ENCODE data around the gene SALL1.
A peak's percentile ranks its signal among the peaks of the same experiment; 100 is the strongest.

Gene SALL1

GRCh38 chr16:51150888-51151320 lies at the start of gene SALL1:
TSS of gene SALL1 (minus strand) at chr16:51151270. CDS start at chr16:51151241, 29 bp downstream.
- in situ Hi-C loops (cut with HindIII; ENCODE audit: low sequenced_read_pairs) = no loop called here
- H3K4me3 ChIP-seq (ENCODE audit: low read depth, low read length) = peak within 1 kb of the TSS; percentile 58
- no peak for DNase-seq (ENCODE audit: low read depth)
- no peak for TF ChIP-seq CTCF (IDR thresholded peaks at IDR 0.05; ENCODE audit: low read depth, low read length, missing control alignments)

GRCh38 chr16:51200793-51201192 lies 49.7 kb upstream of the SALL1 start:
- TF ChIP-seq CTCF (IDR thresholded peaks at IDR 0.05; ENCODE audit: low read depth, low read length, missing control alignments) = no peak
- in situ Hi-C loops (cut with HindIII; ENCODE audit: low sequenced_read_pairs) = no loop called here
- no peak overlapping the region for H3K4me3 ChIP-seq (ENCODE audit: low read depth, low read length)
- DNase-seq (ENCODE audit: low read depth) = no peak

- in situ Hi-C loops (cut with HindIII; ENCODE audit: low sequenced_read_pairs) = no loop called here
- no peak for DNase-seq (ENCODE audit: low read depth)
- TF ChIP-seq CTCF (IDR thresholded peaks at IDR 0.05; ENCODE audit: low read depth, low read length, missing control alignments) = no peak
- H3K4me3 ChIP-seq (ENCODE audit: low read depth, low read length) = no peak overlapping the region
Measured at GRCh38 chr16:51197953-51198748, 47.1 kb upstream of the SALL1 start.

GRCh38 chr16:51193879-51194278 lies 42.8 kb upstream of the SALL1 start:
- in situ Hi-C loops (cut with HindIII; ENCODE audit: low sequenced_read_pairs) = no loop called here
- TF ChIP-seq CTCF (IDR thresholded peaks at IDR 0.05; ENCODE audit: low read depth, low read length, missing control alignments) = no peak

GRCh38 chr16:51184702-51185433 lies 33.8 kb upstream of the SALL1 start:
- in situ Hi-C loops (cut with HindIII; ENCODE audit: low sequenced_read_pairs) = no loop called here
- no peak for TF ChIP-seq CTCF (IDR thresholded peaks at IDR 0.05; ENCODE audit: low read depth, low read length, missing control alignments)
- DNase-seq (ENCODE audit: low read depth) = no peak
- H3K4me3 ChIP-seq (ENCODE audit: low read depth, low read length) = no peak overlapping the region

More at GRCh38 chr16:51193879-51194278, 42.8 kb upstream of the SALL1 start:
- no peak overlapping the region for H3K4me3 ChIP-seq (ENCODE audit: low read depth, low read length)
- DNase-seq (ENCODE audit: low read depth) = no peak

GRCh38 chr16:51181503-51181811 lies 30.4 kb upstream of the SALL1 start:
- TF ChIP-seq CTCF (IDR thresholded peaks at IDR 0.05; ENCODE audit: low read depth, low read length, missing control alignments) = no peak
- in situ Hi-C loops (cut with HindIII; ENCODE audit: low sequenced_read_pairs) = no loop called here
- no peak for DNase-seq (ENCODE audit: low read depth)
- H3K4me3 ChIP-seq (ENCODE audit: low read depth, low read length) = no peak overlapping the region

Data from astrocyte of the cerebellum (primary cell).